ENCODE measurements around the gene CHD6.

GRCh38 chr20:41454250-41454649, 163.9 kb downstream of the CHD6 start:
- TF ChIP-seq ZNF2 (tag by site-specific recombination; IDR thresholded peaks at IDR 0.05), result no peak
- no peak for TF ChIP-seq CTCF (tag by site-specific recombination; IDR thresholded peaks at IDR 0.05)
- no peak for TF ChIP-seq ZNF221 (tag by site-specific recombination; IDR thresholded peaks at IDR 0.05; ENCODE audit: borderline replicate concordance)
- no peak for TF ChIP-seq ZNF280D (tag by site-specific recombination; IDR thresholded peaks at IDR 0.05)
- no peak for TF ChIP-seq ZFHX2 (tag by site-specific recombination; conservative IDR thresholded peaks at IDR 0.05)
- no peak for TF ChIP-seq PRDM10 (tag by site-specific recombination; IDR thresholded peaks at IDR 0.05)
- TF ChIP-seq ZNF792 (tag by site-specific recombination; IDR thresholded peaks at IDR 0.05), result no peak
- TF ChIP-seq SP2 (tag by site-specific recombination; IDR thresholded peaks at IDR 0.05), result no peak
- TF ChIP-seq REPIN1 (tag by site-specific recombination; IDR thresholded peaks at IDR 0.05; ENCODE audit: low read depth), result no peak
- no peak for TF ChIP-seq ZNF274 (IDR thresholded peaks at IDR 0.05; ENCODE audit: low read length)
- TF ChIP-seq ZNF274 (tag by site-specific recombination; IDR thresholded peaks at IDR 0.05; ENCODE audit: borderline replicate concordance), result no peak
- no peak for TF ChIP-seq ELK4 (IDR thresholded peaks at IDR 0.05; ENCODE audit: borderline replicate concordance, low read depth, low read length)
- no peak for TF ChIP-seq ZNF335 (tag by site-specific recombination; conservative IDR thresholded peaks at IDR 0.05)
- no peak for TF ChIP-seq YY1 (tag by site-specific recombination; IDR thresholded peaks at IDR 0.05)
- no peak for TF ChIP-seq ZXDB (tag by site-specific recombination; IDR thresholded peaks at IDR 0.05)
